ENCODE measurements around the gene MTMR8. TPM values are rescaled to one million over a fixed set of nuclear protein-coding genes. Genes with fewer than 3 reads are reported as not detected.
"Not testable (repeated sequence)": the region's sequence is repeated elsewhere in the genome, so short reads cannot be mapped to it uniquely, and the experiment has no call there.

Gene MTMR8
- polyA plus RNA-seq, result 1 to 10 TPM; 2.8 to 3.8 (median 3.6) TPM

DNA sequence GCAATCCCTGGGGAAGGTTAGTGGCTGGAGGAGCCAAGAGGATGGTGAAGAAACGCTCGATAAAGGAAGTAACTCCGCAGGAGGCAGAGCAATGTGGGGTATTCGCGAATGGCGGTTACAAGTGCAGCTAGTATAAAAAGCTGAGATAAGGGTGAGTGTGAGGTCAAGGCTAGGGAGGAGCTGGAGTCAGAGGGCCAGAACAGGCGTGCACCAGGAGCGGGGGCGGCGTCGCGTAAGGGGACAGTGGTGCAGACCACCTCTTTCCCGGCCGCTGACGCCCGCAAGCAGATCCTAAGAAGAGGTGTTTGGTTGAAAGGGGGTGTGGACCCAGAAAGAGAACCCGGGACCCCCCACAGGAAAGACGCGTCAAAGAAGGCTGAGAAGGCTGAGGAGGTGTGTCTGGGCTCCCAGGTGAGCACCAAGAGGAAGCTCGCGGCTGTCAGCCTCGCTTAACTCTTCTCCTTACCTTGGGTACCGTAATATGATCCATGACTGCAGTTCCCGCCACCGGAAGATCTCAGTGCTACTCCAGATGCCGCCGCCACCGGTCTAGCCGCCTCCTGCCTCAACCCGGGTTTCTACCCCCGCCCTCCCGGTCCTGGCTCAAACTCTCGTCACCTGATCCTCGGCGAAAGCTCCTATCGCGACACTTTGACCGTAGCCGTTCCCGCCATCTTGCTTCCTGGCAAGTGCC is at the start of gene MTMR8:
Gene MTMR8, minus strand, starts transcription at position 579 of the 694 bp plus-strand sequence. Its CDS starts 89 bp downstream, at position 490.
- H3K27ac Mint-ChIP-seq, result peak within 1 kb of the TSS; percentile 80 to 88 (median 83)
- H3K27me3 Mint-ChIP-seq (ENCODE audit: low read depth in 3 of 3), result peaks cover 0 to 6% (median 2%) of the 10 kb centered on the region in 3 donors
- peaks cover 29 to 40% of the 10 kb centered on the region in 2 donors for H3K4me1 Mint-ChIP-seq
- no peaks in the 10 kb centered on the region for H3K9me3 Mint-ChIP-seq
- H3K36me3 Mint-ChIP-seq, result no peaks in the 10 kb centered on the region
- H3K4me3 Mint-ChIP-seq, result peak within 1 kb of the TSS; percentile 85 to 92 (median 90)
- peak; percentile 72 to 79 (median 77) for DNase-seq

DNA sequence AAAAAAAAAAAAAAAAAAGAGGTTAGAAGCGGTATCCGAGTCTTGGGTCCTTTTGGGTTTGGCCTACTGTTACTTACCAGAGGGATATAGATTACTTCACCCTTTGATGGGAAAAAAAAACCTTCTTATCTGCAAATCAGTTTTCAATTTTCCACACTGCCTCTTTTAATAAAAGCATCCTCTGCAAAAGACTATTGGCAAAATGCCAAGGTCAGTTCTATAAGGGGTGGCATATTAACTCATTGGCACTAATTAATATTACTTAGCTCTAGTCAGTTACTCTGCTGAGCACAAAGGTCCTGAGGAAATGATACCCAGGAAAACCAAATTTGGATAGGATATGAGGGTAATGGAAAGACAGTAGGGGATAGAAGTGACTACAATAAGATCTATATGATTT is 44.3 kb upstream of the MTMR8 start:
- DNase-seq, result no peak
- Mint-ChIP-seq H3K4me1 (no peaks in the 10 kb centered on the region), H3K27ac (no peak overlapping the region), H3K36me3 (no peaks in the 10 kb centered on the region), H3K27me3 (ENCODE audit: low read depth in 3 of 3) (peaks cover 0 to 2% (median 2%) of the 10 kb centered on the region in 3 donors), H3K4me3 (no peak overlapping the region), H3K9me3 (peaks cover 0 to 3% (median 0%) of the 10 kb centered on the region in 6 donors)

DNA sequence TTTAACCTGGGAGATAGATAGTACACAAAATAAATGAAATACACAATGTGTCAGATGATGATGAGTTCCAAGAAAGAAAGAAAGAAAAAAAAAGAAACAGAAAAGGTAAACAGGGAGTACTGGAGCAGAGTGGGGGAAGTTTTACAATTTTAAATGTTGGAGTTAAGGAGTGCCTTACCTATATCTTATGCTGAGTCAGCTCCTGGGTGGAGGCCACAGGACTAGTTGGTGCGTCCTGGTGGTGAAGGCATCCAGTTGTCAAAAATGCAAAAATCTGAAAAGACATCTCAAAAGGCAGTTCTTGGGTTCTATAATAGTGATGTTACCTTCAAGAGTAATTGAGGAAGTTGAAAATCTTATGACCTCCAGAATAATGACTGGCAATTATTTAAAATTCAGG is 42.4 kb upstream of the MTMR8 start:
- Mint-ChIP-seq H3K27ac (no peak overlapping the region), H3K27me3 (ENCODE audit: low read depth in 3 of 3) (peaks cover 0 to 2% (median 2%) of the 10 kb centered on the region in 3 donors), H3K36me3 (no peaks in the 10 kb centered on the region), H3K4me3 (no peak overlapping the region), H3K9me3 (peaks cover 0 to 3% (median 0%) of the 10 kb centered on the region in 6 donors), H3K4me1 (no peaks in the 10 kb centered on the region)
- DNase-seq, result no peak

DNA sequence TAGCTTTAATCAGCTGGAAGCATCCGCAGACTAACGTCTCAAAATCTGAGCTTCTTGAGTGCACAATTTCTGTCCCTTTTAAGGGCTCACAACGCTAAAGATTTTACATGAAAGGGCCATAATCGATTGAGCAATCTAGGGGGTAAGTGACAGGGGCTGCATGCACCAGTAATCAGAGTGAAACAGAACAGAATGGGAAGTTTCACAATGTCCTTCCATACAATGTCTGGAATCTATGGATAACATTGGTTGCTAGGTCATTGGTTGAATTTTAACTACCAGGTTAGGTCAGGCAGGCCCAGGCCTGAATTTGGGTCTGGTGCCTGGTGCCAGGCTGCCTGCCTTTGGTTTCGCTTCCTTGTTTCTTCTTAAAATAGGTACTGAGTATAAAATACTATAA is 42.0 kb upstream of the MTMR8 start:
- Mint-ChIP-seq H3K27ac (no peak overlapping the region), H3K9me3 (peaks cover 0 to 3% (median 0%) of the 10 kb centered on the region in 6 donors), H3K27me3 (ENCODE audit: low read depth in 3 of 3) (peaks cover 0 to 5% (median 2%) of the 10 kb centered on the region in 3 donors), H3K4me1 (no peaks in the 10 kb centered on the region), H3K36me3 (no peaks in the 10 kb centered on the region), H3K4me3 (no peak overlapping the region)
- DNase-seq, result no peak

DNA sequence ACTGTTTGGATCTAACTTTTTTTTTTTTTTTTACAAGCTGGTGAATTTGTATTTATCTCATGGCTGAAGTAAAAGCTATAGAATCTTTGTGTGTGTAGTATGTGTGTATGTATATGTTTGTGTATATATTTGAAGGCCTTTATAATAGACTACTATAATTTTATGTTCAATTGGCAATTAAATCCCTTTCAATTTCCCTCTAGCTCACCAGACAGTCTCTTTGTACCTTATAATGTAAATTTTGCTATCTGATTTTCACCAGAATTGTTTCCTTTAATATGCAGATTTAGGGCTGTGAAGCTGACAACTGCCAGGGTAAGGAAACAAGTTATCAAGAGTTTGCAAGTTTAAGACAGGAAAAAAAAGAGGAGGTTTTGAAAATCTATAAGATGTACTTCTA is 33.1 kb upstream of the MTMR8 start:
- H3K4me3 Mint-ChIP-seq, result no peak overlapping the region
- no peaks in the 10 kb centered on the region for H3K9me3 Mint-ChIP-seq
- H3K27ac Mint-ChIP-seq, result no peak overlapping the region

DNA sequence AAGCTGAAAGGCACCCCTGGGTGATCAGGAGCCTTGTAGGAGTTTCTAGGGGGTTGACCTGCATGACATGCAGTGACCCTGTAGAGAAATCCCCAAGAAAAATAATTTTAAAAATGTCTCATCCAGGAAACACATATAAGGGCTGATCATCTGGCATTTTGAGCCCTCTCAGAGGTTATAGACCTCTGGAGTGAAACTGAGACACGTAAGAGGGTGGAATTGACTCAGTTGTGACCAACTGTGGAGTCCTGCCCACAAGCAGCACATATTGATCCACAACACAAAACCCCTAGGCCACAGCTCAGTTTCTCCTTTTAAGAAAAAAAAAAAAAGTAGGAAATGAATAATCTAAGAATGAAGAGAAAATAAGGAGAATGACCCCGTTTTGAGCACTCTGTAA is 32.5 kb upstream of the MTMR8 start:
- Mint-ChIP-seq H3K9me3 (no peaks in the 10 kb centered on the region), H3K36me3 (no peaks in the 10 kb centered on the region), H3K27me3 (ENCODE audit: low read depth in 3 of 3) (peaks cover 2 to 4% (median 2%) of the 10 kb centered on the region in 3 donors), H3K27ac (no peak overlapping the region), H3K4me1 (no peaks in the 10 kb centered on the region), H3K4me3 (no peak overlapping the region)
- no peak for DNase-seq

More for the DNA sequence above, 33.1 kb upstream of the MTMR8 start:
- H3K27me3 Mint-ChIP-seq (ENCODE audit: low read depth in 3 of 3), result peaks cover 2 to 4% (median 2%) of the 10 kb centered on the region in 3 donors
- H3K4me1 Mint-ChIP-seq, result no peaks in the 10 kb centered on the region
- H3K36me3 Mint-ChIP-seq, result no peaks in the 10 kb centered on the region
- no peak for DNase-seq

DNA sequence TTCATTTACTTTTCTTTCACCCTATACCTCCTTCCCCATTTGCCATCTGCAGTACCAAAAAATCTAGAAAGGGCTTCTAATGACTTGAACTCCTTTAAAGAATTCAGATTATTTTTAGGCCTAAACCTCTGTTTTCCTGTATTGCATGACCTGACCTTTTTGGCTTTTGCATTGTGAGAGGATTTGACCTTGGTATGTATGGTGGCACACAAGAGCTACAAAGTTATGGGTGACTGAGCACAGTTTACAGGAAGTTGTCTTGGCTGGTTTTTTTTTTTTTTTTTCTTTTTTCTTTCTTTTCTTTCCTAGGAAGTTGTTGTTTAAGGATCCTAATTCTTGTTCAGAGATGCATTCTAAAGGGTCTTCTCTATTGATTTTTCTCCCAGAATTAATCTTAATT is 32.0 kb upstream of the MTMR8 start:
- Mint-ChIP-seq H3K4me3 (no peak overlapping the region), H3K4me1 (no peaks in the 10 kb centered on the region), H3K27ac (no peak overlapping the region), H3K27me3 (ENCODE audit: low read depth in 3 of 3) (peaks cover 2% of the 10 kb centered on the region in 3 donors), H3K9me3 (no peaks in the 10 kb centered on the region), H3K36me3 (no peaks in the 10 kb centered on the region)
- DNase-seq, result no peak

DNA sequence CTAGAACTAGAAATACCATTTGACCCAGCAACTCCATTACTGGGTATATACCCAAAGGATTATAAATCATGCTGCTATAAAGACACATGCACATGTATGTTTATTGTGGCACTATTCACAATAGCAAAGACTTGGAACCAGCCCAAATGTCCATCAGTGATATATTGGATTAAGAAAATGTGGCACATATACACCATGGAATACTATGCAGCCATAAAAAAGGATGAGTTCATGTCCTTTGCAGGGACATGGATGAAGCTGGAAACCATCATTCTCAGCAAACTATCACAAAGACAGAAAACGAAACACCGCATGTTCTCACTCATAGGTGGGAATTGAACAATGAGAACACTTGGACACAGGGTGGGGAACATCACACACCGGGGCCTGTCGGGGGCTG is 14.5 kb upstream of the MTMR8 start:
- H3K4me3 Mint-ChIP-seq; H3K4me1 Mint-ChIP-seq; DNase-seq; H3K27me3 Mint-ChIP-seq (ENCODE audit: low read depth in 3 of 3); H3K27ac Mint-ChIP-seq; H3K9me3 Mint-ChIP-seq; H3K36me3 Mint-ChIP-seq: not testable (repeated sequence)

DNA sequence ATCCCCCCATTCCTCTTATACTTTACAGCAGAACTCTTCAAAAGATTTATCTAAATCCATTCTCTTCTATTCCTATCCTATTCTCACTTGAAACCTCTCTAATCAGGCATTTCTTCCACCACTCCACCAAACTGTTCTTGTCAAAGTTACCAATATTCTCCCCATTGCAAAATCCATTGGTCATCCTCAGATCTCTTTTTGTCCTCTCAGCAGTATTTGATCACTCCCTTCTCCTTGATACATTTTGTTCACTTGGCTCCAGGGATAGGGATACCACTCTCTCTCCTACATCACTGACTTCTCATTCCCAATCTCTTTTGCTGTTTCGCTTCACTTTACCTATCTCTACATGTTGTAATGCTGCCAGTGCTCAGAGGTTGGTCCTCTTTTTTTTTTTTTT is 2.8 kb upstream of the MTMR8 start:
- Mint-ChIP-seq H3K36me3 (no peaks in the 10 kb centered on the region), H3K4me1 (peaks cover 24 to 26% of the 10 kb centered on the region in 2 donors), H3K4me3 (no peak overlapping the region), H3K9me3 (no peaks in the 10 kb centered on the region), H3K27ac (no peak overlapping the region), H3K27me3 (ENCODE audit: low read depth in 3 of 3) (peaks cover 2 to 6% (median 3%) of the 10 kb centered on the region in 3 donors)
- no peak for DNase-seq

DNA sequence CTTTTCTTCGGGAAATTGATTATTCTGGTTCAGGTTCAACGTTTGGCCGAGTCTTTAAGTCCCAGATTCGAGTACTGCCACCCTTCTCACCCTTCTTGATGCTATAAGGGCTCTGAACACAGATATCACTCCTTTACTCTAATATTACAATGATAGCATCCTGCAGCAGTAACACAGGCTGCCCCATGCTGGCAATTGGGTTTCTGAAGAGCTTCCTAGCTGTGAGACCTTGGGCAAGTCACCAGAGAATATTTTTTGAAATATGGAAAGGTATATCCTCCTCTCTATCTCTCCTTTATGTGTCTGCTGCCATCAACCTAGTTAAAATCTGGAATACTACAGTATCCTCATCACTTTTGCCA is 297 bp upstream of the MTMR8 start:
- H3K27ac Mint-ChIP-seq, result peak overlapping the region; percentile 80 to 88 (median 83)
- DNase-seq, result no peak
- no peaks in the 10 kb centered on the region for H3K36me3 Mint-ChIP-seq
- H3K4me1 Mint-ChIP-seq, result peaks cover 29 to 40% of the 10 kb centered on the region in 2 donors
- H3K4me3 Mint-ChIP-seq, result peak overlapping the region; percentile 85 to 92 (median 90)
- no peaks in the 10 kb centered on the region for H3K9me3 Mint-ChIP-seq
- peaks cover 2 to 6% (median 2%) of the 10 kb centered on the region in 3 donors for H3K27me3 Mint-ChIP-seq (ENCODE audit: low read depth in 3 of 3)

DNA sequence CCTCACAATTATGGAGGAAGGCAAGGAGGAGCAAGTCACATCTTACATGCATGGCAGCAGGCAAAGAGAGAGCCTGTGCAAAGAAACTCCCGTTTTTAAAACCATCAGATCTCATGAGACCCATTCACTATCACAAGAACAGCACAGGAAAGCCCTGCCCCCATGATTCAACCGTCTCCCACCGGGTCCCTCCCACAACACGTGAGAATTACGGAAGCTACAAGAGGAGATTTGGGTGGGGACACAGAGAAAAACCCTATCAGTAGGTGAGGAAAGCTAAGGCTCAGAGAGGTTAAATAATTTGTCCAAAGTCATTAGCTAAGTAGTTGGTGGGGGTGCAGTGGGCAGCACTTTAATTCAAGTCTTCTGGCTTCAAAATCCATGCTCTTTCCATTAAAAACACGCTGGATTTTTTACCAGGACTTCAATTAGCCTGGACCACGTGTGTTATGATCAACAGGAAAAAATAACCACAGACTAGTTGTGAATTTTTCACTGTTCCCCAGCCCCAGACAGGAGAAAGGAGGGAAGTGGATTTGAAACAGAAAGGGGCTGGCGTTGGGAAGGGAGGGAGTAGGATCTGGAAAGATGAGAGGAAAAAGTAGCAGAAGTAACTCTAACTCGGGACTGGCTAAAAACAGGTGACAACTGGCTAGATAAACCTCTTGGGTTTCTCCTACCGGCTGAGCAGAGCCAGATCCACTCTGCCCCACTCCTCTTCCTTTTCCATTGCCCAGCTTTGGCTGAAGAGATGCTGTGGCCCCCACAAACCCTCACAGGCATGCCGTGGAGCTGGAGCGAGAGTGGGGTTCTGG is 986 bp downstream of the MTMR8 start:
- H3K27me3 Mint-ChIP-seq (ENCODE audit: low read depth in 3 of 3), result peaks cover 0 to 6% (median 2%) of the 10 kb centered on the region in 3 donors
- no peaks in the 10 kb centered on the region for H3K36me3 Mint-ChIP-seq
- DNase-seq, result no peak
- peaks cover 29 to 40% of the 10 kb centered on the region in 2 donors for H3K4me1 Mint-ChIP-seq
- H3K4me3 Mint-ChIP-seq, result peak overlapping the region; percentile 85 to 92 (median 90)
- H3K9me3 Mint-ChIP-seq, result no peaks in the 10 kb centered on the region
- peak overlapping the region; percentile 80 to 88 (median 83) for H3K27ac Mint-ChIP-seq

DNA sequence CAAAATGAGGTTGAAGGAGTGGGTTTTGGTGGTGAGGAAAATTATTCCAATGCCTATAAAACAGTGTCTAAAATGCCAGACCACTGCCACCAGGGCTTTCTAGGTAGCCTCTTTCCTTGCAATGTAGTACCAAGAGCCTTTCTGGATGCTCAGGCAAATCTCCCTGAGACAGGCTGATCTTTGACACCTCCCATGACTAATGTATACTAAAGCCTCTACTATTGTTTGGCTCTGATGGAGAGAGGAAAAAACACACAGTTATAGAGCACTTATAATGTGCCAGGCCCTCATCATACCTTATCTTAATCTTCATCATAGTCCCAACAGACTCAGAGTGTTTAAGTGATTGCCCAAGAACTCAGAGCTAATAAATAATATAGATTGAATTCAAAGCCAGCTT is 5.8 kb downstream of the MTMR8 start:
- DNase-seq, result no peak
- Mint-ChIP-seq H3K27me3 (ENCODE audit: low read depth in 3 of 3) (peaks cover 0 to 4% (median 0%) of the 10 kb centered on the region in 3 donors), H3K4me3 (no peak overlapping the region), H3K4me1 (peaks cover 17 to 28% of the 10 kb centered on the region in 2 donors), H3K36me3 (peaks cover 6 to 13% (median 10%) of the 10 kb centered on the region in 3 donors), H3K27ac (no peak overlapping the region), H3K9me3 (peaks cover 0 to 11% (median 0%) of the 10 kb centered on the region in 6 donors)

DNA sequence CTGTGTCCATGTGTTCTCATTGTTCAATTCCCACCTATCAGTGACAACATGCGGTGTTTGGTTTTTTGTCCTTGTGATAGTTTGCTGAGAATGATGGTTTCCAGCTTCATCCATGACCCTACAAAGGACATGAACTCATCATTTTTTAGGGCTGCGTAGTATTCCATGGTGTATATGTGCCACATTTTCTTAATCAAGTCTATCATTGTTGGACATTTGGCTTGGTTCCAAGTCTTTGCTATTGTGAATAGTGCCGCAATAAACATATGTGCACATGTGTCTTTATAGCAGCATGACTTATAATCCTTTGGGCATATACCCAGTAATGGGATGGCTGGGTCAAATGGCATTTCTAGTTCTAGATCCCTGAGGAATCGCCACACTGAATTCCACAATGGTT is 14.5 kb downstream of the MTMR8 start:
- not testable (repeated sequence) for H3K27me3 Mint-ChIP-seq (ENCODE audit: low read depth in 3 of 3); DNase-seq; H3K27ac Mint-ChIP-seq; H3K4me3 Mint-ChIP-seq; H3K4me1 Mint-ChIP-seq
- Mint-ChIP-seq H3K36me3 (peaks cover 7 to 30% (median 24%) of the 10 kb centered on the region in 3 donors), H3K9me3 (peaks cover 0 to 24% (median 10%) of the 10 kb centered on the region in 6 donors)

DNA sequence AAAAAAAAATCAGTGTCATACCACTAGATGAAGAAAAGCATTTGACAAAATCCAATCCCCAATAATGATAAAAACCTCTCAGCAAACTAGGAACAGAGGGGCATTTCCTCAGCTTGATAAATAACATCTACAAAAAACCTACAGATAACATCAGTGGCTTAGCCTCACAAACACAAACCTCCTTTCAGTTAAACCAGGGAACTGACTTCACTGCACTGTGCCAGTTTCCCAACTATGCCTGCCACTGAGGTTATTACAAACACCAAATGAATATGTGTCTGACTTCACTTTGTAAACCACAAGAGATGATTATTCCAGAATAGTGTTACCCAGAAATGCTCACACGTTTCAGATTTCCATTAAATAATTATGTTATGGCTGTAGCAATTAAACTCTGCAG is 15.3 kb downstream of the MTMR8 start:
- Mint-ChIP-seq H3K4me3 (no peak overlapping the region), H3K9me3 (peaks cover 0 to 19% (median 11%) of the 10 kb centered on the region in 6 donors), H3K27ac (peak overlapping the region in 1 of 6 donors; percentile 7)

More for the DNA sequence above, 15.3 kb downstream of the MTMR8 start:
- Mint-ChIP-seq H3K4me1 (peaks cover 4 to 9% of the 10 kb centered on the region in 2 donors), H3K27me3 (ENCODE audit: low read depth in 3 of 3) (peaks cover 0 to 4% (median 0%) of the 10 kb centered on the region in 3 donors), H3K36me3 (peaks cover 7 to 22% (median 16%) of the 10 kb centered on the region in 3 donors)
- DNase-seq, result no peak

Data from immature natural killer cell (primary cell).